ENCODE data around the gene NTHL1. TPM values are rescaled to one million over a fixed set of nuclear protein-coding genes. Genes with fewer than 3 reads are reported as not detected.

Gene NTHL1
- total and polyA plus RNA-seq, 2 of the 13 experiments (the other 11 are each of a cell fraction or from before 2014, with no cell fraction given), result 47.5 to 64.9 TPM

GRCh38 chr16:2023092-2024031 is 24.3 kb downstream of the NTHL1 start (continued):
- TF ChIP-seq ZFP37 (CRISPR knock-in tag; IDR thresholded peaks at IDR 0.05; ENCODE audit: borderline replicate concordance) (0 out of 2 replicates have a peak, but pooled peaks have one; percentile 43), MXD4 (CRISPR knock-in tag; IDR thresholded peaks at IDR 0.05) (peak; percentile 44; the same call in 1 of the 2 replicates), IRX3 (CRISPR knock-in tag; IDR thresholded peaks at IDR 0.05; ENCODE audit: borderline replicate concordance, low read depth) (no peak), ZBTB7B (CRISPR knock-in tag; IDR thresholded peaks at IDR 0.05) (peak; percentile 56; the same call in 1 of the 2 replicates), CEBPB (IDR thresholded peaks at IDR 0.05; ENCODE audit: borderline replicate concordance, low read depth, low read length) (no peak), HDAC2 (CRISPR knock-in tag; IDR thresholded peaks at IDR 0.05) (peak; percentile 76), RBFOX2 (IDR thresholded peaks at IDR 0.05; ENCODE audit: low read depth, low read length) (peak; percentile 53; the same call in 1 of the 2 replicates), FOSL2 (CRISPR knock-in tag; IDR thresholded peaks at IDR 0.05) (peak; percentile 40; the same call in 1 of the 2 replicates), ZNF780A (CRISPR knock-in tag; IDR thresholded peaks at IDR 0.05) (no peak), KLF16 (CRISPR knock-in tag; IDR thresholded peaks at IDR 0.05) (peak in 1 of 2 experiments; percentile 78; a peak in 2 of 4 replicates), ARHGAP35 (CRISPR knock-in tag; IDR thresholded peaks at IDR 0.05; ENCODE audit: borderline replicate concordance) (0 out of 2 replicates have a peak, but pooled peaks have one; percentile 36), KDM5A (IDR thresholded peaks at IDR 0.05; ENCODE audit: borderline replicate concordance, low read length) (0 out of 2 replicates have a peak, but pooled peaks have one; percentile 40), AGO1 (IDR thresholded peaks at IDR 0.05; ENCODE audit: low read depth, low read length, poor library complexity, severe bottlenecking) (peak; percentile 16), ATF2 (CRISPR knock-in tag; IDR thresholded peaks at IDR 0.05) (peak; percentile 66; the same call in 1 of the 2 replicates), GMEB1 (CRISPR knock-in tag; IDR thresholded peaks at IDR 0.05; ENCODE audit: borderline replicate concordance) (peak; percentile 64; the same call in 1 of the 2 replicates), ZNF34 (CRISPR knock-in tag; IDR thresholded peaks at IDR 0.05; ENCODE audit: borderline replicate concordance) (no peak), MAZ (IDR thresholded peaks at IDR 0.05; ENCODE audit: borderline replicate concordance, low read depth, low read length) (peak; percentile 84), MAZ (CRISPR knock-in tag; IDR thresholded peaks at IDR 0.05; ENCODE audit: low read depth) (peak; percentile 95), SALL1 (CRISPR knock-in tag; IDR thresholded peaks at IDR 0.05) (peak; percentile 55), BRF2 (CRISPR knock-in tag; IDR thresholded peaks at IDR 0.05) (0 out of 2 replicates have a peak, but pooled peaks have one; percentile 14)
